SIG-M5 (cell line): ENCODE results near the gene PSMA6.
"Not testable (repeated sequence)": the region's sequence is repeated elsewhere in the genome, so short reads cannot be mapped to it uniquely, and the experiment has no call there.

Source experiments
- DNase-seq: peaks from one replicate; lab custom pipeline; 2025; lab: John Stamatoyannopoulos, UW

Gene PSMA6

DNA sequence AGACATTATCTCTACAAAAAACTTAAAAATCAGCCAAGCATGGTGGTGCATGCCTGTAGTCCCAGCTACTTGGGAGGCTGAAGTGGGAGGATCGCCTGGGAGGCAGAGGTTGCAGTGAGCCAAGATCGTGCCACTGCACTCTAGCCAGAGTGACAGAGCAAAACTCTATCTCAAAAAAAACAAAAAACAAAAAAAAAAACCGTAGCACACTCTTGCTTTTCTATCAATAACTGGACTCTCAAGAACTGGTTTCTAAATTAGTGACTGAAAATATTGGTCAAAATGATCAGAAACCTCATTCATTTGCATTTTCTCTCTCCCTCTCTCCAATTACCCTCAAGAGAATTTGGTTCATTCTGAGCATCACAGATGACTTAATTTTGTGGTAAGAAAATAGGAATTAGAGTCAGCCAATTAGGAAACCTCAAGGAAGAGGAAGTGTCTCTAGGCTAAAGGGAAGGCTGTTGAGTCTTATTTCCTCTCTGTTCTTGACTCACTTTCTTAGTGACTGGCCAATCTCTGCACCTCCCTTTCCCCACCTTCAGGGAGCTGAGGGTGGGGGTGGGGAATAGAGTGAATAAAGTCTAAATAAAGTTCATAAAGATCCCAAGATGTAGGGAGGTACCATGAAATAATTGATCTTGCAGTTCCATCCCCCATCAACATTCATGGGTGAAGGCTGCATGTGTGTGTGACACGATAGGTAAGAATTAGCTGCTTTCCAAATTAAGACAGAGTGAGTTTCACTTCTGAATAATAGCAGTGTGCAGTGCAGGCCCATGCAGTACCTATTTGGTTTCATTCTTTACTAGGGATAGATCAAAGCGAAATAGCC is 6.8 kb upstream of the PSMA6 start:
- peak; percentile 85 for DNase-seq

DNA sequence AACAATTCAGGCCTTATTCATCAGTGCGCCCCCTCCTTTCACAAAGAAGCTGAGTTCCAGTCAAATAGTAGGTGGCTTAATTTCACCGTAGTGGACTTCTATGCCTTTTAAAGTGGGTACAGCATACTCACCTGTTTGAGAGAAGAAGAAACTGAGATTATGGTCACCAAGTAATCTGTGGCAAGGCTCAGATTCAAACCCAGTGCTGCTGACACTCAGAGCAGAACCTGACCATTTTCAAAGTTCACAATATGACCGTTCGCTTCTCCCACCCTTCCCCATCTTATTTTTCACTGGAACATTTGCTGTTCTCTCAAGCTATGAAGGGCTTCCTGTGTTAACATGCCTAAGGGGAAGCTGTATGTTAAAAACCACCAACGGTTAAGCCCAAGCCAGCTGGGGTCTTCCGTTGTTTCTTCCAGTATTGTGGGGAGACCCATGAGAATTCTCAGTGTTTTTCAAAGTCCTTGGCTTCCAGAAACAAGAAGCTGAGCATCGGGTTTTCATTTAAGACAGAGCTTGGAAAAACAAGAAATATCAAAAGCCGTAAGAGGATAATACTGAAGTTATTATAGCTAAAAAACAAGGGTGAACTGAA is 6.1 kb upstream of the PSMA6 start:
- no peak for DNase-seq

DNA sequence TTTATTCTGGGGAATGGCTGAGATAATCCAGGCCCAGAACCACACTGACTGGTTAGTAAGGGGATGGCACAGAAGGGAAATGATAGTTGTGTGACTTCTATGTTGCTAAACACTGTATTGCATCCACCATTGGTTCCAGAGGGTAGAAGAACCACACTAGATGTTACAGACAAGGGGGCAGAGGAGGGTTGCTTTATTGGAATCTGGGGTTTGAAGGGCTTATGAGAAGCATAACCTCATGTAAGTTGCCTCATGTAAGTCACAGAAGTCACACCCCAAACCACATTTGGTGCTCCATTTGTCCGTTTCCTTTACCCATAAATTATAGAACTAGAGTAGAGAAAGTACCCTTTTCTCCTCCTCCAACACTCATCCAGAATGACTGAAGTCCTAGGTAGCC is 5.5 kb upstream of the PSMA6 start:
- peak; percentile 66 for DNase-seq

DNA sequence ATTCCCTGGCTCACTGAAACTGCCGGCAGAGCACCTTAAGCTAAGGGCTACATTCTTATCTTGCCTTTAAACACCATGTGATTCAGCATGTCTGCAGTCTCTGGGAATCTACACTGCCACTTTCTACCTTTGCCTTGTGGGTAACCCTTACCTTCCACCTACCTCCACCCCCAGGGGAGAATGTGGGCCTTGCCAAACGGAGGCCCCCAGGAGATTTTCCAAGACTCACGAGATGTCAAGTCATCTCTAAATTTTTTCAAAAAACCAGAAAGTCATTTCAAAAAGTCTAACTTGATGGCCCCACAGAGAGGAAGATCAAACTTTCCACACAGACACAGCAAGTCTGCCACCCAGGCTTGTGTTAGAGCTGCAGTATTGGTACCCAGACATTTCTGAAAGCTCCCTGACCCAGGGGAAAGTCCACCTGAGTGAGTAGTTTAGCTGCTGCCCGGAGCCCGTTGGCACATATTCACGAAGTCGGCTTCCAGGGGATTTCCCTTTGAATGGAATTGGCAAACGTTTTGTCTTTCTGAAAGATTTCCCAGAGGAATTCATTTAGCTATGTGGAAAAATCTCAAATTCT is 4.7 kb upstream of the PSMA6 start:
- no peak for DNase-seq

DNA sequence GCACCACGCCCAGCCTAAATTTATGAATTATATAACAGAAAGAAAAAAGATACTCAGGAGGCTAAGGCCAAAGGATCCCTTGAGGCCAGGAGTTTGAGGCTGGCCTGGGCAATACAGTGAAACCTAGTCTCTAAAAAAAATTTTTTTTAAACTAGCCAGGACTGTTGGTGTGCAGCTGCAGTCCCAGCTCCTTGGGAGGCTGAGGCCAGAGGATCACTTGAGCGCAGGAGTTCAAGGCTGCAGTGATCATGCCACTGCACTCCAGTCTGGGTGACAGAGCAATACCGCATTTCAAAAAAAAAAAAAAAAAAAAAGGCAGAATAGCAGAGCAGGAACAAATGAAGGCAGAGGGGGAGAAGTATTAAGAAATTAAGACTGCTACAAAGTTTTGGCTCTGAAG is 2.6 kb upstream of the PSMA6 start:
- DNase-seq, result no peak

DNA sequence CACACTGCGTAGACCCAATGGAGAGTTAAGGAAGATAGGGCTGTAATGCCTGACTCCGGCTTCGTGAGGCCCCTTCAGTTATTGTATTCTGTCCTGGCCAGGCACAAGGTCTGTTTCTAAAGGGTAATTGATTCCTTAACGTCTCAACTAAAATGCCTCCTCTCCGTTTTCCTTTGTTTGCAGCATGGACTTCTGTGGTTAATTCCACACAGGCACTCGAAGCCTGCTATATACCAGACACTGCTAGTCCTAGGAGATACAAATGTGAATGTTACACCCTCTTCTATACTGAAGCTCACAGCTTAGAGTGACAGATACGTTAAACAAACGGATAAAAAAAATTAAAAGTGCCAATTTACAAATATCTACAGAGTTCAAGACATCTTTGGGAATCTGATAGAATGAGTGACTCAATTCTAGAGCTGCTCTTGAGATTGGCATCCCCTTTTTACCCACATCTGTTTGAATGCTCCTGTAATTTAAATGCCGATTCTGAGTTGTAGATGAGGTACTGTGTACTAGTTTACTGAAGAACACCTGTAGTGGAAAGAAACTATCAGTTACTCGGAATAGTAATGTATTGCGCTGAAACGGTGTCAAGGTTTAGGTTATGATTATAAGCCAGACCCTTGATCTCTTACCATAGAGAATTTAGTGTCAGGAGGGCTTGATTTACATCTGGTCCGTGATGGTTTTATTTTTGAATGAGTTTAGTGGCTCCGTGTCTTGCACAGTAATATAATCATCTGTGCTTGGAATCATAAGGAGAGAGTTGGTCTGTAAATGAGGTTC is 784 bp downstream of the PSMA6 start:
- DNase-seq, result no peak

DNA sequence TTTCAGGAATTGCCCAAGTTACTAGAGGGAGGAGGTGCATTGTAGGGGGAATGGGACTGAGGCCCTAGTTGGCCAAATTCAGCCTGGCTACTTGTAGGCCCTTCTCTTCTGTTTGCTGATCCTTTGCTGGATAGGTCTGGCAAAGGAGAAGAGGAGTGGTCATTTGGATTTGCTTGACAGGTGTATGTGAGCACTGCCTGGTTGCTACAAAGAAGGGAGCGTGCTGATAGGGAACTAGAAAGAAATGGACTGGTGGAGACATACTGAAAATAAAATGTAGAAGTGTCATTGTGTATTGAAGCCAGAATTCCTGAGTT is 3.6 kb downstream of the PSMA6 start:
- DNase-seq, result no peak

DNA sequence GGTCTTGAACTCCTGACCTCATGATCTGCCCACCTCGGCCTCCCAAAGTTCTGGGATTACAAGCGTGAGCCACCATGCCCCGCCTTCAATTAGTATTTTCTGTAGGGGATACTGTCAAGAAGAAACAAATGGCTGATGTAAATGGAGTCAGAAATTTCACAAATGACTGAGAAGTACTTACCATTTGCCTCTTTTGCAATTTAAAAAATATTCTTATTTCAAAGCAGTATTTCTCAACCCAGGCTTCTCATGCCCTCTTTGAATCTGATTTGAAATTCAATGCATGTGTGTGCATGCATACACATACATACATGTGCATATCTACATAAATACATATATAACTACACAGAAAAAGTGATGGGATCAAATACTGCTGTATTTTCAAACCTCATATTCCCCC is 4.4 kb downstream of the PSMA6 start:
- DNase-seq, result no peak

DNA sequence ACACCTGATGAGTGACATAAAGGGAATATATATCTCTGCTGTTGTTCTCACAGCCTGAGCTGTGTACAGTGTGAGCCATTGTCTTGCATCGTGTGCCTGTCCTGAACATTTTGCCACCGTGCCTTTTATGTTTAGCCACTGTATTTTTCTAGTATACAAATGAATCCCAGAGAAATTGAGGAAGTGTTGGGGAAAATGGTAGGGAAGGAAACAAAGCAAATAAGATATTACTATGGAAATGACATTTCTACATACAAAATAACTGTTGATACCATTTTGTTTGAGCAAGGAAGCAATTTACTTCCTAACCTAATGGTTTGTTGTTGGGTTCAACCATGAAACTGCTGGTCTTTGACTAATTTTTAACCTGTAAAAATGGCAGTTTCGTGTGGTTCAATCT is 5.5 kb downstream of the PSMA6 start:
- DNase-seq, result no peak

DNA sequence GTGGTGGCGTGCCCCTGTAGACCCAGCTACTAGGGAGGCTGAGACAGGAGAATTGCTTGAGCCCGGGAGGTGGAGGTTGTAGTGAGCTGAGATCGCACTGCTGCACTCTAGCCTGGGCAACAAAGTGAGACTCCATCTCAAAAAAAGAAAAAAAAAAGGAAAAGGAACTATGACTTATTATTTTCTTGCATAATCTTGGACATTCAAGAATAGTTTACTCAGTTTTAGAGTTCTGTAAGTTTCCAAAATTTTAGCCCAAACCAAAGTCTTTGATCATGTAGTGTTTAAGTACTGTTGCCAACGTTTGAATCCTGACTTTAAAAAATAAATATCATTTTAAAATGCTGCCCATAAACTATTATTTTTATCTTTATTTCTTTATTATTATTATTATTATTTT is 6.2 kb downstream of the PSMA6 start:
- no peak for DNase-seq

DNA sequence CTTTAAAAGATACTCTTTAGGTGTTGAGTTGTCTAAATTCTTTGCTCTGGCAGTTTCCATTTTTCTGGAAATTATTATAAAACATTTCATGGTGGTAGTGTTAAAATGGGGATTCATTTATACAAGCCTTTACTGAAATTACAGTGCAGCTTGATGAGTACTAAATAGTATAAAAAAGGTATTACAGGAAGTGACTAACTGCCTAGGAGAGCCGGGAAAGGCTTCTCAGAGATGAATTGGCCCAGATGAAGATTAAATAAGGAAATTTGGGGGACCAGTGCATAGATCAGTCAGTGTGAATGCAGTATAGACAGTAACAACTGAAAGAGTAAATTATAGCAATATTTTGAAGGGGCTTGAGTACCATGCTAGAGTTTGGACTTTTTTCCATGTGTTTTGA is 7.5 kb downstream of the PSMA6 start:
- DNase-seq, result no peak

DNA sequence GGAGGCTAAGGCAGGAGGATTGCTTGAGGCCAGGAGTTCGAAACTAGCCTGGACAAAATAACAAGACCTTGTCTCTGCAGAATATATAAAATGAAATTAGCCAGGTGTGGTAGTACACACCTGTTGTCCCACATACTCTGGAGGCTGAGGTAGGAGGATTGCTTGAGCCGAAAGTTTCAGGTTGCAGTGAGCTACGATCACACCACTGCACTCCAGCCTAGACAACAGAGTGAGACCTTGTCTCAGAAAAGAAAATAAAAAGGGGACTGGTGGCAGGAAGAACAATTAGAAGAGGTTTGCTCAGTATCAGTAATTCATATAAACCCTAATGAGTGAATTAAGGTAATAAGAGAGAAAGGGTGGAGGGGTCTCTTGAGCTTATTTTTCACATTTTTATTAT is 8.0 kb downstream of the PSMA6 start:
- no peak for DNase-seq

DNA sequence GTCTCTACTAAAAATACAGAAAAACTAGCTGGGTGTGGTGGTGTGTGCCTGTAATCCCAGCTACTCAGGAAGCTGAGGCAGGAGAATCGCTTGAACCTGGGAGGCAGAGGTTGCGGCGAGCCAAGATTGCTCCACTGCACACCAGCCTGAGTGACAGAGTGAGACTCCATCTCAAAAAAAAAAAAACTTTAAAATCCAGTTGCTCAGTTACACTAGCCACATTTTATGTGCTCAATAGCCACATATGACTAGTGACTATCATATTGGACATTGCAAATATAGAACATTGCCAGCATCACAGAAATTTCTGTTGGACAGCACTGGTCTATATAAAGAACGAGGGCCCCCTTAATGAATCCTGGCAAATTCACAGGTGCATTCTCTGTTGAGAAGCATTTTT is 9.2 kb downstream of the PSMA6 start:
- DNase-seq, result not testable (repeated sequence)

DNA sequence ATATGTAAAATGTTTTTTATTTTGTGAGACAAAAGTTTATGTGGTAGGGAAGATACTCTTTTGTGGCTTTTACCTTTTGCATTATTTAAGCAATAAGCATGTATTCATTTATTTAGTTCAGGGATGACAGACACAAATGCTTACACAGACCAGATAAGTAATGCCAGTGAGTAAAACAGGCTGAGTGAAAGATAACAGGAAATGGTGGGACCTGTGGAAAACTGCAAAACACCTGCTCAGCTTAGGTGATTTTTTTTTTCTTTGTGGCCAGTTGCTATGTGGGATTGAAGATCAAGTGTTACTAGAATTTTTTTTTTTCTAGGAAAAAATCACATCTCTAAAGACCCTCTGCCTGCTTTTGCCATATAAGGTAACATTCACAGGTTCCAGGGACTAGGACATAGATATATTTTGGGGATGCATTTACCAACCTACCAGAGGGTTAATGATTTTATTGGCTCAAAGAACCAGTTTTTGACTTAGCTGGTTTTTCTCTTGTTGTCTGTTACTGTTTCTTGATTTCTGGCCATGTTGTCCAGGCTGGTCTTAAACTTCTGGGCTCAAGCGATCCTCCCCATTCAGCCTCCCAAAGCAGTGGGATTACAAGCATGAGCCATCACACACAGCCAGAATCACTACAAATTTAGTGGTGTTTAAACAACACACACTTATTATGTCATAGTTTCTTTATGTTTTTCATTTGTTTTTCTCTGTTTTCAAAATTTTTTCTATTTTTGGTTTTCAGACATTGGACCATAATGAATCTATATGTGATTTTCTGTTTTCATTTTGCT is 9.8 kb downstream of the PSMA6 start:
- DNase-seq, result no peak

DNA sequence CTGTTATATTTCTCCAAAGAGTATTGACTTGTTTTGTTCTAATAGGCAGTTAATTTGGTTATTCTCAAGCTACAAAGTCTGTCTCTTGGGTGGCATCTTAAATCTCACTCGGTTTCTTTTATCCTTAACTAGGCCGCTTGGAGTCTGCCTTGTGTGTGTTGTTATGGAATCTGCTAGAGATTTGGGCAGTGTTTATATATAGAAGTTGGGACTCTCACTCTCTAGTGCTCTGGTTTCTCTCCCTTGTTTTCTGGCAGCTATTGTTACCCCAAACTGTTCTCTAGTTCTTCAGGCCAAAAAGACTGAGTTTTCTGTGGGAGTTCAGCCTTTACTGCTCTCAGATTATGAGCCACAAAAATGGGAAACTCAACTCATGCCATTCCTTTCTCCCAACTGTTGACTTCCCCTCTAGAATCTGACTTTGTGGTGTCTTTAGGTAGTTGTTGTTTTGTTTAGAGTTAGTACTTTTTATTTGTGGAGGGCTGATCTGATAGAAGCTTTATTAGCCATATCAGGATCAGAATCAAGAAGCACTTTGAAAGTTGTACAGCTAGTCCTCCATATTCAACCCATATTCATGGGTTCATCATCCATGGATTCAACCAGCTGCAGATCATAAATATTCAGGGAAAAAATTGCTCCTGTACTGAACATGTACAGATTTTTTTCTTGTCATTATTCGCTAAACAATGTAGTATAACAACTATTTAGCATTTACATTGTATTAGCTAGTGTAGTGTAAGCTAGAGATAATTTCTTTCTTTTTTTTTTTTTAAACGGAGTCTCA is 11.2 kb downstream of the PSMA6 start:
- DNase-seq, result no peak

DNA sequence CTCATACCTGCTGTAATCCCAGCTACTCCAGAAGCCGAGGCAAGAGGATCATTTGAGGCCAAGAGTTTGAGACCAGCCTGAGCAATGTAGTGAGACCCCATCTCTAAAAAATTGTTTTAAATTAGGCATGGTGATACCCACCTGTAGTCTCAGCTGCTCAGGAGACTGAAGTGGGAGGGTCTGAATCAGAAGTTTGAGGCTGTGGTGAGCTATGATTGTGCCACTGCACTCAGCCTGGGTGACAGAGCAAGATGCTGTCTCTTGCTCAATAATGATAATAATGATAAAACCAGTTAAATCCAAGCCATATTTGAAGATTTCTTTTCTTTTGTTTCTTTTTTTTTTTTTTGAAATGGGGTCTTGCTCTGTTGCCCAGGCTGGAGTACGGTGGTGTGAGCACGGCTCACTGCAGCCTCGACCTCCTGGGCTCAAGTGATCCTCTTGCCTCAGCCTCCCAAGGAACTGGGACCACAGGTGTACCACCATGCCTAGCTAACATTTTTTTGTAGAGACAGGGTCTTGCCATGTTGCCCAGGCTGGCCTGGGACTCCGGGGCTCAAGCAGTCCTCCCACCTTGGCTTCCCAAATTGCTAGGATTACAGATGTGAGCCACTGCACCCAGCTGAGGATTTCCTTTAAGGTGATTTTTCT is 12.8 kb downstream of the PSMA6 start:
- no peak for DNase-seq

DNA sequence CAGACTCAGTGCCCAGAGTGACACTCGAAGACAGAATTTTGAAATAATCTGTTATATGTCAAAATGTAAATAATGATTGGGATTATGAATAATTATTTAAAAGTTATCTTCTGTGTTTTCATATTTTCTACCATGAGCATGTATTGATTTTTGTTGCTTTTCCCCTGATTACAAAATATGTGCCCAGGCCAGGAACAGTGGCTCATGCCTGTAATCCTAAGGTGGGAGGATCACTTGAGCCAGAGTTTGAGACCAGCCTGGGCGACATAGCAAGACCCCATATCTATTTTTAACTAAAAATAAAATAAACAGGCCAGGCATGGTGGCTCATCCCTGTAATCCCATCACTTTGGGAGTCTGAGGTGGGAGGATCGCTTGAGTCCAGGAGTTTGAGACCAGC is 13.5 kb downstream of the PSMA6 start:
- no peak for DNase-seq

DNA sequence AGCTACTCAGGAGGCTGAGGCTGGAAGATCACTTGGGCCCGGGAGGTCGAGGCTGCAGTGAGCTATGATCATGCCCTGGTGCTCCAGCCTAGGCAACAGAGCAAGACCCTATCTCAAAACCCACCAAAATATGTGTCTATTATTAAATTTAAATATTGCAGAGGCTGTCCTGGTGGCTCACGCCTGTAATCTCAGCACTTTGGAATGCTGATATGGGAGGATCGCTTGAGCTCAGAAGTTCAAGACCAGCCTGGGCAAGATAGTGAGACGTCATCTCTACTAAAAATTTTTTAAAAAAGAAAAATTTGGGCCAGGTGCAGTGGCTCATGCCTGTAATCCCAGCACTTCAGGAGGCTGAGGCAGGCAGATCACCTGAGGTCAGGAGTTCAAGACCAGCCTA is 13.9 kb downstream of the PSMA6 start:
- no peak for DNase-seq

DNA sequence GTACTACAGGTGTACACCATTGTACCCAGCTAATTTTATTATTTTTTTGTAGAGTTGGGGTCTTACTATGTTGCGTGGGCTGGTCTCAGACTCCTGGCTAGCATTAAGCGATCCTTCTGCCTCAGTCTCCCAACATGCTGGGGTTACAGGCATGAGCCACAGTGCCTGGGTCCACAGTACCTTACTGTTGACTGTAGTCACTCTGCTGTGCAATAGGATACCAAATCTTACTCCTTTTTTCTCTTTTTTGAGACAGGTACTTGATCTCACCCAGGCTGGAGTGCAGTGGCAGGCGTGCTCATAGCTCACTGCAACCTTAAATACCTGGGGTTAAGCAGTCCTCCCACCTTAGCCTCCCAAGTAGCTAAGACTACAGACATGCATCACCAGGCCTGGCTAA is 25.6 kb downstream of the PSMA6 start:
- DNase-seq, result no peak

DNA sequence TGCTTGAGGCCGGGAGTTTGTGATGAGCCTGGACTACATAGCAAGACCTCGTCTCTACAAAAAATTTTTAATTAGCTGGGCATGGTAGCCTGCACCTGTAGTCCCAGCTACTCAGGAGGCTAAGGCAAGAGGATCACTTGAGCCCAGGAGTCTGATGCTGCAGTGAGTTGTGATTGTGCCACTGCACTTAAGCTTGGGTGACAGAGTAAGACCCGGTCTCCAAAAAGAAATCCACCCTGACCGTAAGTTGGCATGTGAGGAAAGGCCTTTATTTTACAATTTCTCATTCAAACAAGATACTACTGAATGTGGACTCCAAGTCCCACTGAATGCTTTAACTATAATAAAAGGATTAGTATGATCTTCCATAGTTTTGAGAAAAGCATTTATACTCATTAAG is 27.3 kb downstream of the PSMA6 start:
- DNase-seq, result no peak

DNA sequence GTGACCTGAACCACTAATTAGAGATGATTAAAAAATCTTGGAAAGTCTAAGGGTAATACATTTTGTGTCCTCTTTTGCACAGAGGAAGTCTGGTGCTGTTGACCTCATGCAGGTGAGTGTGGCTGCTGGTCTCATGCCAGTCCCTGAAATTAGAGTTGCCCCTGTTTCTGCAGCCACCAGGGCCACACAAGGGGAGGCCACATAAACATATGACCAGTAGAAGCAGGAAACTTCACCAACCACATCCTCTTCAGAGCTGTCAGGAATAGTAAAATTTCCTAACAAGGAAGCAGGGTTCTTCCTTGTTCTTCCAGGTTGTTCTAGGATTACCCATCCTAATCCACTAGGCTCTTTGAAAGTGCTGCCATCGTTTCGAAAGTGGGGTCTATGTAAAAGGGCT is 28.3 kb downstream of the PSMA6 start:
- no peak for DNase-seq
